K562 (cell line): Measurements from ENCODE around the gene TMX3. TPM values are rescaled to one million over a fixed set of nuclear protein-coding genes. Genes with fewer than 3 reads are reported as not detected.
A peak's percentile ranks its signal among the peaks of the same experiment; 100 is the strongest.

Experiments used
- ATAC-seq: fragments of 200-7000 bp; cut with Tn5 transposase; 3 replicates; pipeline ENCODE4 v1.9.1; 2020; ENCODE audit warnings: moderate library complexity
- BruUV-seq: library from RNA; stranded (reverse); fragments of 400-500 nt; replicated peaks from 2 replicates; lab custom pipeline; 2021; lab: Mats Ljungman, UMichigan
- CTCF ChIA-PET: fragments of 300-600 bp; formaldehyde crosslinking; extraction: SDS; loops from one replicate; lab custom pipeline; 2021; ENCODE audit warnings: low intra/inter-chr PET ratio; lab: Yijun Ruan, JAX
- POLR2A ChIA-PET: fragments of 300-600, 350-650 bp; sonication (Branson Sonifier 250); formaldehyde crosslinking; extraction: SDS; loops from one replicate; lab custom pipeline; 2021; ENCODE audit warnings: antibody characterized with exemption, inconsistent platforms; lab: Yijun Ruan, JAX
- DNase-seq, 4 experiments: peaks; one replicate each; pipeline versions ENCODE4 v3.0.0 to v3.0.0-alpha.2; 2011 to 2018; ENCODE audit warnings: low spot score in 3 of 4, mixed read lengths in 3 of 4; ENCODE audit errors: extremely low read depth in 1 of 4
- FAIRE-seq: peaks from 2 replicates; lab custom pipeline; 2011; peaks lifted over from hg19 to GRCh38; lab: Jason Lieb, UNC
- H2AFZ ChIP-seq: 2 replicates; pipeline ENCODE4 v1.6.0; 2011; ENCODE audit warnings: low read depth, low read length, control low read depth, inconsistent platforms
- H3K27ac ChIP-seq: fragments of 200-600 bp; 3 replicates; pipeline ENCODE4 v1.8.0; 2011; ENCODE audit warnings: low read depth, mild to moderate bottlenecking, control low read depth, inconsistent platforms, low read length, moderate library complexity, mixed read lengths; ENCODE audit errors: extremely low read depth
- H3K27me3 ChIP-seq, 2 experiments: fragments of 300-600 bp in 1 of 2; 2 replicates in 1 of 2; 3 replicates in 1 of 2; pipeline versions ENCODE4 v1.6.0 to v1.8.0; 2011; ENCODE audit warnings: inconsistent platforms in 2 of 2, low read length in 2 of 2, mild to moderate bottlenecking in 1 of 2, mixed read lengths in 1 of 2, moderate library complexity in 1 of 2; ENCODE audit not compliant: control insufficient read depth in 2 of 2, insufficient read depth in 2 of 2
- H3K36me3 ChIP-seq: fragments of 300-600 bp; 3 replicates; pipeline ENCODE4 v1.8.0; 2011; ENCODE audit warnings: mild to moderate bottlenecking, low read length, inconsistent platforms; ENCODE audit not compliant: control insufficient read depth, insufficient read depth
- H3K4me1 ChIP-seq, 2 experiments: fragments of 200-600 bp in 1 of 2; replicated peaks in 1 of 2; 2 replicates in 1 of 2; 3 replicates in 1 of 2; pipeline versions ENCODE4 v1.5.1 to v1.8.0; 2011; ENCODE audit warnings: inconsistent platforms in 2 of 2, low read length in 2 of 2, mild to moderate bottlenecking in 1 of 2, mixed read lengths in 1 of 2, moderate library complexity in 1 of 2; ENCODE audit not compliant: control insufficient read depth in 2 of 2, insufficient read depth in 2 of 2
- H3K4me2 ChIP-seq: 2 replicates; pipeline ENCODE4 v1.6.1; 2011; ENCODE audit warnings: low read length, control low read depth, inconsistent platforms, mixed read lengths; ENCODE audit not compliant: insufficient read depth
- H3K4me3 ChIP-seq: fragments of 200-600 bp; sonication (generic), shearing (Covaris generic); 2 replicates; pipeline ENCODE4 v1.5.1; 2016; ENCODE audit warnings: control low read depth, inconsistent platforms
- H3K79me2 ChIP-seq: fragments of 200-600 bp; 3 replicates; pipeline ENCODE4 v1.8.0; 2011; ENCODE audit warnings: low read length, inconsistent platforms; ENCODE audit not compliant: control insufficient read depth, insufficient read depth
- H3K9ac ChIP-seq, 2 experiments: 2 replicates each; pipeline versions ENCODE4 v1.6.0 to v1.6.1; 2011; ENCODE audit warnings: low read depth in 2 of 2, low read length in 2 of 2, control low read depth in 1 of 2, inconsistent platforms in 1 of 2, mild to moderate bottlenecking in 1 of 2, mixed read lengths in 1 of 2; ENCODE audit not compliant: insufficient read depth in 1 of 2
- H3K9me1 ChIP-seq: one replicate; pipeline ENCODE4 v1.6.0; 2011; ENCODE audit warnings: inconsistent platforms, mild to moderate bottlenecking, low read length, moderate library complexity; ENCODE audit not compliant: control insufficient read depth, insufficient read depth
- H3K9me3 ChIP-seq: replicated peaks from 2 replicates; pipeline ENCODE4 v1.5.1; 2011; ENCODE audit warnings: low read depth, low read length, inconsistent platforms; ENCODE audit not compliant: control insufficient read depth, insufficient read depth
- H4K20me1 ChIP-seq: replicated peaks from 2 replicates; pipeline ENCODE4 v1.6.1; 2011; ENCODE audit warnings: low read length, inconsistent platforms, mixed read lengths; ENCODE audit not compliant: control insufficient read depth, insufficient read depth
- CHCHD3 ChIP-seq: fragments of 250-450 bp; sonication (Bioruptor Pico); IDR thresholded peaks from 2 replicates; pipeline ENCODE4 v2.1.2; 2022; ENCODE audit warnings: mild to moderate bottlenecking
- CTCF ChIP-seq, 3 experiments: IDR thresholded peaks in 2 of 3; conservative IDR thresholded peaks in 1 of 3; 2 replicates each; pipeline ENCODE4 v1.5.1; 2011 to 2012; ENCODE audit warnings: low read length in 3 of 3, mild to moderate bottlenecking in 3 of 3, control low read depth in 2 of 3, improper control_type of control experiment in 1 of 3, inconsistent platforms in 1 of 3, low read depth in 1 of 3, mixed read lengths in 1 of 3, moderate library complexity in 1 of 3; ENCODE audit not compliant: insufficient read depth in 2 of 3
- FOXP1 ChIP-seq: sonication (generic); formaldehyde crosslinking; IDR thresholded peaks from 2 replicates; pipeline ENCODE4 v1.8.0; 2022; ENCODE audit warnings: mild to moderate bottlenecking, missing genetic modification reagents
- KLF16 ChIP-seq: IDR thresholded peaks from 2 replicates; pipeline ENCODE4 v1.6.1; 2016; ENCODE audit warnings: antibody characterized with exemption
- RAD21 ChIP-seq, 2 experiments: fragments of 250-450 bp in 1 of 2; fragments of 450-650 bp in 1 of 2; sonication (Bioruptor Pico) in 1 of 2; formaldehyde crosslinking in 1 of 2; IDR thresholded peaks in 1 of 2; conservative IDR thresholded peaks in 1 of 2; 2 replicates each; pipeline versions ENCODE4 v1.4.0 to v1.8.0; 2020 to 2022; ENCODE audit warnings: mild to moderate bottlenecking in 2 of 2, moderate library complexity in 1 of 2
- ZFP91 ChIP-seq: sonication (generic); formaldehyde crosslinking; IDR thresholded peaks from 2 replicates; pipeline ENCODE4 v1.8.0; 2022; ENCODE audit warnings: mild to moderate bottlenecking, missing genetic modification reagents
- WGBS: fragments of 100-300 bp; shearing (Covaris generic); methylation state at CpG from one replicate; pipeline ENCODE4 v1.1.6; 2016; ENCODE audit warnings: low coverage, mixed read lengths; ENCODE audit not compliant: insufficient coverage; ENCODE audit errors: missing lambda C conversion rate; 5-methylcytosine and 5-hydroxymethylcytosine counted together
- in situ Hi-C: fragments of 300-500 bp; cut with MboI; formaldehyde crosslinking; loops from 4 replicates; pipeline ENCODE4 v1.15.0; 2018; ENCODE audit warnings: inconsistent platforms, mixed read lengths
- intact Hi-C: fragments of 100-400 bp; cut with micrococcal nuclease; formaldehyde crosslinking; loops from 2 replicates; pipeline ENCODE4 v1.14.2; 2022
- polyA plus RNA-seq, 8 experiments: library from polyadenylated mRNA; depleted of rRNA in 4 of 8; stranded (reverse) in 5 of 8; unstranded in 3 of 8; fragments of >200 nt; fragmentation: Nextera tagmentation in 2 of 8; fragmentation: Illumina TruSeq in 1 of 8; extraction: Ambion mirVana in 2 of 8; extraction: Trizol in 1 of 8; gene quantifications; 2 replicates each; pipeline versions ENCODE4 v1.2.1 to v1.2.3, GENCODE V29; 2011 to 2014; ENCODE audit warnings: inconsistent platforms in 1 of 8, missing spikeins in 1 of 8
- total RNA-seq, 7 experiments: library from RNA; depleted of rRNA in 6 of 7; stranded (reverse); fragments of >200 nt in 6 of 7; fragmentation: Illumina TruSeq in 2 of 7; extraction: Trizol in 2 of 7; gene quantifications; 2 replicates each; pipeline versions ENCODE4 v1.2.1 to v1.2.3, GENCODE V29; 2011 to 2021; ENCODE audit warnings: low replicate concordance in 1 of 7
- TF ChIP-seq, protein P1 (sequence below), 2 experiments: fragments of 450-650 bp; formaldehyde crosslinking in 1 of 2; IDR thresholded peaks; 2 replicates each; pipeline versions ENCODE4 v1.4.0 to v1.6.1; 2014 to 2020; ENCODE audit warnings: mild to moderate bottlenecking in 2 of 2, borderline replicate concordance in 1 of 2, low read depth in 1 of 2

TMX3 gene
- total and polyA plus RNA-seq, 9 of the 15 experiments (the other 6 are each of a cell fraction or from before 2014, with no cell fraction given): 13.2 to 40.5 (median 20.7) TPM

DNA sequence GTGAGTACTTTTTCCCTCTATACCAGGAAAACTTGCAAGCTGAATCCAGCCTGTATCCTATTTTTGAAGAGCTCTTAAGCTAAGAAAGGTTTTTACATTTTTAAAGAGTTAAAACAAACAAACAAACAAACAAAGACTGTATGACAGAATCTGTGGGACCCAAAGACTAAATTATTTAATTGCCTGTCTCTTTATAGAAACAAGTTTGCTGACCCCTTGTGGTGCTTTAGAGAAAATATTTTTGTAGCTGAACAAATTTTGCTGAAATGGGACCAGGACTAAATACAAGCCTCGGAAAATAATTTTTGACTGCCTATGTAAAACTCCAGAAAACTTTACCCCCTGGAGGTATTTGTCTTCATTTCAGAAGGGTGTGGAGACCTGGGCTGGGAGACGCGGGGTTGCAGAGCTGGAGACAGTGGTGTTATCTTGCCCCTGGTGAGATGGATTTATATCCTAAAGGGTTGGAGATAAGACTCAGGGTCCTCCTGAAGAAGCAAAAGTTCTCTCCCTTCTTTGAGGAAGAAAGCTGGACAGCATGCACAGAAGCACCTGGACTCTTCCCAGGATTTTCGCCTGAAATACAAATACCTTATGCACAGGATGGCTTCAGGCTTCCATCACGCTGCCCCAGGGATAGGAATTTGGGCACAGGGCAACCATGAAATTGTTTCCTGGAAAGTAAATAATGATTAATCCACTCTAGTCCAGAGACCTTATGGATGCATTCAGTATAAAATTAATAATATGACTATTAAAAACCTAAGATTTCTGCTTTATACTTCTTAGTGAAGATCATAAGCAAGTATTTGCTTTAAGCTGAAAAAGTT is 54.3 kb downstream of the TMX3 start:
- Histone ChIP-seq H3K79me2 (no peaks in the 10 kb centered on the region), H3K4me1 (no peaks in the 10 kb centered on the region), H3K27ac (no peak overlapping the region), H3K9me1 (no peaks in the 10 kb centered on the region), H4K20me1 (no peaks in the 10 kb centered on the region), H2AFZ (no peak overlapping the region), H3K4me2 (no peak overlapping the region), H3K9me3 (no peaks in the 10 kb centered on the region), H3K27me3 (no peaks in the 10 kb centered on the region), H3K4me3 (no peak overlapping the region), H3K9ac (no peak overlapping the region), H3K36me3 (no peaks in the 10 kb centered on the region)
- intact Hi-C loops: loop anchor here (2.0 to 10.0 kb wide), 3 partner anchors 74 to 1443 kb away; partner anchors contain the start of gene DSEL
- ChIA-PET CTCF (no interaction called here), POLR2A (interaction anchor here (0.7 kb wide), 1 partner anchor 1079 kb away, joined by 3 read pairs; no protein-coding TSS in a partner anchor)
- FAIRE-seq (no peak), ATAC-seq (no peak), DNase-seq (peak; percentile 8 to 33 (median 8))
- 0% methylated on average over 5 of the region's 5 CpGs for WGBS
- no TSS peak for BruUV-seq
- TF ChIP-seq CTCF (IDR thresholded peaks at IDR 0.05 in 2 of 3, conservative IDR thresholded peaks at IDR 0.05 in 1 of 3; ENCODE audit: insufficient read depth in 2 of 3, low read depth in 1 of 3, low read length in 3 of 3): peak; percentile 16 to 51 (median 18); a peak in 3 of 6 replicates
- no peak for TF ChIP-seq KLF16
- TF ChIP-seq, protein P1, sequence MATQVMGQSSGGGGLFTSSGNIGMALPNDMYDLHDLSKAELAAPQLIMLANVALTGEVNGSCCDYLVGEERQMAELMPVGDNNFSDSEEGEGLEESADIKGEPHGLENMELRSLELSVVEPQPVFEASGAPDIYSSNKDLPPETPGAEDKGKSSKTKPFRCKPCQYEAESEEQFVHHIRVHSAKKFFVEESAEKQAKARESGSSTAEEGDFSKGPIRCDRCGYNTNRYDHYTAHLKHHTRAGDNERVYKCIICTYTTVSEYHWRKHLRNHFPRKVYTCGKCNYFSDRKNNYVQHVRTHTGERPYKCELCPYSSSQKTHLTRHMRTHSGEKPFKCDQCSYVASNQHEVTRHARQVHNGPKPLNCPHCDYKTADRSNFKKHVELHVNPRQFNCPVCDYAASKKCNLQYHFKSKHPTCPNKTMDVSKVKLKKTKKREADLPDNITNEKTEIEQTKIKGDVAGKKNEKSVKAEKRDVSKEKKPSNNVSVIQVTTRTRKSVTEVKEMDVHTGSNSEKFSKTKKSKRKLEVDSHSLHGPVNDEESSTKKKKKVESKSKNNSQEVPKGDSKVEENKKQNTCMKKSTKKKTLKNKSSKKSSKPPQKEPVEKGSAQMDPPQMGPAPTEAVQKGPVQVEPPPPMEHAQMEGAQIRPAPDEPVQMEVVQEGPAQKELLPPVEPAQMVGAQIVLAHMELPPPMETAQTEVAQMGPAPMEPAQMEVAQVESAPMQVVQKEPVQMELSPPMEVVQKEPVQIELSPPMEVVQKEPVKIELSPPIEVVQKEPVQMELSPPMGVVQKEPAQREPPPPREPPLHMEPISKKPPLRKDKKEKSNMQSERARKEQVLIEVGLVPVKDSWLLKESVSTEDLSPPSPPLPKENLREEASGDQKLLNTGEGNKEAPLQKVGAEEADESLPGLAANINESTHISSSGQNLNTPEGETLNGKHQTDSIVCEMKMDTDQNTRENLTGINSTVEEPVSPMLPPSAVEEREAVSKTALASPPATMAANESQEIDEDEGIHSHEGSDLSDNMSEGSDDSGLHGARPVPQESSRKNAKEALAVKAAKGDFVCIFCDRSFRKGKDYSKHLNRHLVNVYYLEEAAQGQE (IDR thresholded peaks at IDR 0.05; ENCODE audit: borderline replicate concordance): peak; percentile 22; the same call in 1 of the 2 replicates
- TF ChIP-seq, protein P1 (CRISPR knock-in tag; IDR thresholded peaks at IDR 0.05; ENCODE audit: low read depth): no peak
- no peak for TF ChIP-seq ZFP91 (CRISPR knock-in tag)
- no peak for TF ChIP-seq FOXP1 (CRISPR knock-in tag)
- no peak for TF ChIP-seq CHCHD3 (CRISPR knock-in tag)
- peak; percentile 17 to 44; a peak in 2 of 4 replicates for TF ChIP-seq RAD21 (CRISPR knock-in tag; conservative IDR thresholded peaks at IDR 0.05 in 1 of 2, IDR thresholded peaks at IDR 0.05 in 1 of 2)
- in situ Hi-C loops: loop anchor here (25.0 kb wide), 1 partner anchor 1448 kb away; no protein-coding TSS in a partner anchor
